Liver (tissue), 9 donors: ENCODE measurements around the gene KDM3A. TPM values are rescaled to one million over a fixed set of nuclear protein-coding genes. Genes with fewer than 3 reads are reported as not detected.

ENCODE experiments used
- DNase-seq: peaks from one replicate; pipeline ENCODE4 v3.0.0-alpha.2; 2017; ENCODE audit warnings: low spot score
- H3K27ac ChIP-seq, 2 donors: one replicate each; pipeline ENCODE4 v1.7.0; 2013; ENCODE audit warnings: inconsistent platforms in 2 of 2, low read length in 2 of 2, control low read depth in 1 of 2, low read depth in 1 of 2, mild to moderate bottlenecking in 1 of 2
- H3K27me3 ChIP-seq, 4 donors: one replicate each; pipeline versions ENCODE4 v1.6.1 to v1.7.0; 2013; ENCODE audit warnings: low read length in 3 of 4, inconsistent platforms in 1 of 4, mild to moderate bottlenecking in 1 of 4, moderate library complexity in 1 of 4; ENCODE audit not compliant: control insufficient read depth in 4 of 4, insufficient read depth in 4 of 4
- H3K36me3 ChIP-seq, 4 donors: one replicate each; pipeline versions ENCODE4 v1.6.1 to v1.7.0; 2013; ENCODE audit warnings: low read length in 3 of 4, mild to moderate bottlenecking in 3 of 4, low read depth in 1 of 4, moderate library complexity in 1 of 4; ENCODE audit not compliant: control insufficient read depth in 4 of 4, insufficient read depth in 3 of 4
- H3K4me1 ChIP-seq, 4 donors: one replicate each; pipeline versions ENCODE4 v1.6.1 to v1.7.0; 2013; ENCODE audit warnings: low read length in 3 of 4, mild to moderate bottlenecking in 3 of 4, moderate library complexity in 1 of 4; ENCODE audit not compliant: control insufficient read depth in 4 of 4, insufficient read depth in 4 of 4
- H3K4me3 ChIP-seq, 3 donors: one replicate each; pipeline versions ENCODE4 v1.6.1 to v1.7.0; 2013; ENCODE audit warnings: low read length in 3 of 3, control low read depth in 1 of 3, low read depth in 1 of 3, mild to moderate bottlenecking in 1 of 3
- H3K9ac ChIP-seq, 2 donors: one replicate each; pipeline ENCODE4 v1.7.0; 2013; ENCODE audit warnings: low read length in 2 of 2, mild to moderate bottlenecking in 2 of 2, moderate library complexity in 2 of 2, control low read depth in 1 of 2, low read depth in 1 of 2
- H3K9me3 ChIP-seq, 4 donors: one replicate each; pipeline versions ENCODE4 v1.6.1 to v1.7.0; 2013; ENCODE audit warnings: low read length in 3 of 4; ENCODE audit not compliant: control insufficient read depth in 4 of 4
- FOXA2 ChIP-seq: IDR thresholded peaks from 2 replicates; pipeline ENCODE4 v1.6.1; 2016; ENCODE audit warnings: antibody characterized with exemption
- GABPA ChIP-seq, 2 donors: IDR thresholded peaks in 1 of 2; conservative IDR thresholded peaks in 1 of 2; 2 replicates each; pipeline ENCODE4 v1.6.1; 2016; ENCODE audit warnings: antibody characterized with exemption in 2 of 2, mild to moderate bottlenecking in 1 of 2, moderate library complexity in 1 of 2
- HNF4A ChIP-seq, 2 donors: conservative IDR thresholded peaks; 2 replicates each; pipeline ENCODE4 v1.6.1; 2016; ENCODE audit warnings: antibody characterized with exemption in 2 of 2, mild to moderate bottlenecking in 2 of 2
- HNF4G ChIP-seq: IDR thresholded peaks from 2 replicates; pipeline ENCODE4 v1.6.1; 2016; ENCODE audit warnings: antibody characterized with exemption
- JUND ChIP-seq, 2 donors: IDR thresholded peaks; 2 replicates each; pipeline ENCODE4 v1.6.1; 2016; ENCODE audit warnings: antibody characterized with exemption in 2 of 2
- RAD21 ChIP-seq, 2 donors: IDR thresholded peaks; 2 replicates each; pipeline ENCODE4 v1.6.1; 2016; ENCODE audit warnings: antibody characterized with exemption in 2 of 2, mild to moderate bottlenecking in 2 of 2
- RXRA ChIP-seq, 2 donors: IDR thresholded peaks; 2 replicates each; pipeline ENCODE4 v1.6.1; 2017 to 2018; ENCODE audit warnings: antibody characterized with exemption in 2 of 2, mild to moderate bottlenecking in 1 of 2
- SP1 ChIP-seq: IDR thresholded peaks from 2 replicates; pipeline ENCODE4 v1.6.1; 2018; ENCODE audit warnings: antibody characterized with exemption, mild to moderate bottlenecking
- TAF1 ChIP-seq: conservative IDR thresholded peaks from 2 replicates; pipeline ENCODE4 v1.6.1; 2016; ENCODE audit warnings: antibody characterized with exemption, mild to moderate bottlenecking
- YY1 ChIP-seq: IDR thresholded peaks from 2 replicates; pipeline ENCODE4 v1.6.1; 2016; ENCODE audit warnings: antibody characterized with exemption, mild to moderate bottlenecking
- WGBS: extraction: QIAGEN DNeasy Blood & Tissue Kit; methylation state at CpG from one replicate; pipeline ENCODE4 v1.1.7; 2013; 5-methylcytosine and 5-hydroxymethylcytosine counted together
- polyA plus RNA-seq, 2 donors: library from polyadenylated mRNA; stranded (reverse) in 1 of 2; unstranded in 1 of 2; fragments of 200-250 nt in 1 of 2; fragments of >200 nt in 1 of 2; fragmentation: Nextera tagmentation in 1 of 2; extraction: Ambion mirVana in 1 of 2; gene quantifications; one replicate each; pipeline versions ENCODE4 v1.2.1 to v1.2.3, GENCODE V29; 2013 to 2015
- total RNA-seq, 2 donors: library from RNA; depleted of rRNA; stranded (reverse); fragments of >200 nt; gene quantifications; one replicate each; pipeline ENCODE4 v1.2.3, GENCODE V29; 2014
- TF ChIP-seq, protein P1 (sequence below): IDR thresholded peaks from 2 replicates; pipeline ENCODE4 v1.6.1; 2016; ENCODE audit warnings: antibody characterized with exemption, mild to moderate bottlenecking
- TF ChIP-seq, protein P2 (sequence below): fragments of 150-350 bp; IDR thresholded peaks from 2 replicates; pipeline ENCODE4 v1.5.1; 2017; ENCODE audit warnings: improper control_type of control experiment, low read depth, low read length; ENCODE audit not compliant: missing input control
- TF ChIP-seq, protein P3 (sequence below): IDR thresholded peaks from 2 replicates; pipeline ENCODE4 v1.6.1; 2016; ENCODE audit warnings: antibody characterized with exemption
- TF ChIP-seq, protein P4 (sequence below): IDR thresholded peaks from 2 replicates; pipeline ENCODE4 v1.6.1; 2016; ENCODE audit warnings: antibody characterized with exemption
- TF ChIP-seq, protein P5 (sequence below): IDR thresholded peaks from 2 replicates; pipeline ENCODE4 v1.6.1; 2016; ENCODE audit warnings: antibody characterized with exemption
- donor health status: healthy.
- donor health status: healthy.
- donor health status: healthy.
- donor health status: healthy.
- donor health status: healthy.

KDM3A gene
- total and polyA plus RNA-seq, 4 donors = 3.9 to 19.8 (median 8.3) TPM

DNA sequence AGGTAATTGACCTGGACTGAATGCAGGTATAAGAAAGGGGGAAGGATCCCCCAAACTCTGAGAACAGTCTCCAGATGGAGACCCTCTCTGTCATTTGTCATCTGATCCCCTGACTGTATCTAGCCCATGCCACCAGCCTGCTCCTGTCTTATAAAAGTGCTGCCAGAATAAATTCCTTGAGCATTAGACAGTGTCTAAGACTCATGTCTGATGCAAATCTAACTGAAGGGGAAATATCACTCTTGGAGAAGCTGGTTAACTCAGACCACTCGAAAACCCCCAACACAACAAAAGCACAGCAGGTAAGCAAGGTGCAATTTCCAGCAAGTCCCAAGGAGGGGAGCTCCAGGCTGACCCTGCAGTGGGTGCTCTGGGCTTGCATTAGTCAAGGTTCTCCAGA, 40.9 kb upstream of the KDM3A start:
- Histone ChIP-seq H3K36me3 (no peaks in the 10 kb centered on the region), H3K9ac (no peak overlapping the region), H3K27me3 (no peaks in the 10 kb centered on the region), H3K4me3 (no peak overlapping the region), H3K4me1 (no peaks in the 10 kb centered on the region), H3K9me3 (peaks cover 0 to 2% (median 0%) of the 10 kb centered on the region in 4 donors), H3K27ac (no peak overlapping the region)
- TF ChIP-seq JUND (IDR thresholded peaks at IDR 0.05) = no peak
- no peak for TF ChIP-seq FOXA2
- TF ChIP-seq, protein P1, sequence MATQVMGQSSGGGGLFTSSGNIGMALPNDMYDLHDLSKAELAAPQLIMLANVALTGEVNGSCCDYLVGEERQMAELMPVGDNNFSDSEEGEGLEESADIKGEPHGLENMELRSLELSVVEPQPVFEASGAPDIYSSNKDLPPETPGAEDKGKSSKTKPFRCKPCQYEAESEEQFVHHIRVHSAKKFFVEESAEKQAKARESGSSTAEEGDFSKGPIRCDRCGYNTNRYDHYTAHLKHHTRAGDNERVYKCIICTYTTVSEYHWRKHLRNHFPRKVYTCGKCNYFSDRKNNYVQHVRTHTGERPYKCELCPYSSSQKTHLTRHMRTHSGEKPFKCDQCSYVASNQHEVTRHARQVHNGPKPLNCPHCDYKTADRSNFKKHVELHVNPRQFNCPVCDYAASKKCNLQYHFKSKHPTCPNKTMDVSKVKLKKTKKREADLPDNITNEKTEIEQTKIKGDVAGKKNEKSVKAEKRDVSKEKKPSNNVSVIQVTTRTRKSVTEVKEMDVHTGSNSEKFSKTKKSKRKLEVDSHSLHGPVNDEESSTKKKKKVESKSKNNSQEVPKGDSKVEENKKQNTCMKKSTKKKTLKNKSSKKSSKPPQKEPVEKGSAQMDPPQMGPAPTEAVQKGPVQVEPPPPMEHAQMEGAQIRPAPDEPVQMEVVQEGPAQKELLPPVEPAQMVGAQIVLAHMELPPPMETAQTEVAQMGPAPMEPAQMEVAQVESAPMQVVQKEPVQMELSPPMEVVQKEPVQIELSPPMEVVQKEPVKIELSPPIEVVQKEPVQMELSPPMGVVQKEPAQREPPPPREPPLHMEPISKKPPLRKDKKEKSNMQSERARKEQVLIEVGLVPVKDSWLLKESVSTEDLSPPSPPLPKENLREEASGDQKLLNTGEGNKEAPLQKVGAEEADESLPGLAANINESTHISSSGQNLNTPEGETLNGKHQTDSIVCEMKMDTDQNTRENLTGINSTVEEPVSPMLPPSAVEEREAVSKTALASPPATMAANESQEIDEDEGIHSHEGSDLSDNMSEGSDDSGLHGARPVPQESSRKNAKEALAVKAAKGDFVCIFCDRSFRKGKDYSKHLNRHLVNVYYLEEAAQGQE = no peak
- DNase-seq = no peak
- 83% methylated on average over 1 of the region's 1 CpG for WGBS

DNA sequence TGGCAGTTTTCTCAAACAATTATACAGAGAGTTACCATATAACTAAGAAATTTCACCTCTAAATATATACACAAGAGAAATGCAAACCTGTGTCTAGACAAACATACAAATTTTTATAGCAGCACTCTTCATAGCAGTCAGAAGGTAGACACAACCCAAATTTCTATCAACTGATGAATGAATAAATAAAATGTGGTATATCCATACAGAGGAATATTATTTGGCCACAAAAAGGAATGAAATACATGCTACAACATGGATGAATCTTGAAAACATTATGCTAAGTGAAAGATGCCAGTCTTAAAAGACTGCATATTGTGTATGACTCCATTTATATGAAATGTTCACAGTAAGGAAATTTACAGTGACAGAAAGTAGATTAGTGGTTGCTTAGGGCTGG, 30.6 kb upstream of the KDM3A start:
- Histone ChIP-seq H3K9ac (no peak overlapping the region), H3K27ac (no peak overlapping the region), H3K4me3 (no peak overlapping the region), H3K36me3 (no peaks in the 10 kb centered on the region), H3K27me3 (peaks cover 0 to 3% (median 0%) of the 10 kb centered on the region in 4 donors), H3K4me1 (no peaks in the 10 kb centered on the region), H3K9me3 (peaks cover 0 to 3% (median 0%) of the 10 kb centered on the region in 4 donors)
- no peak for DNase-seq
- TF ChIP-seq, protein P2, sequence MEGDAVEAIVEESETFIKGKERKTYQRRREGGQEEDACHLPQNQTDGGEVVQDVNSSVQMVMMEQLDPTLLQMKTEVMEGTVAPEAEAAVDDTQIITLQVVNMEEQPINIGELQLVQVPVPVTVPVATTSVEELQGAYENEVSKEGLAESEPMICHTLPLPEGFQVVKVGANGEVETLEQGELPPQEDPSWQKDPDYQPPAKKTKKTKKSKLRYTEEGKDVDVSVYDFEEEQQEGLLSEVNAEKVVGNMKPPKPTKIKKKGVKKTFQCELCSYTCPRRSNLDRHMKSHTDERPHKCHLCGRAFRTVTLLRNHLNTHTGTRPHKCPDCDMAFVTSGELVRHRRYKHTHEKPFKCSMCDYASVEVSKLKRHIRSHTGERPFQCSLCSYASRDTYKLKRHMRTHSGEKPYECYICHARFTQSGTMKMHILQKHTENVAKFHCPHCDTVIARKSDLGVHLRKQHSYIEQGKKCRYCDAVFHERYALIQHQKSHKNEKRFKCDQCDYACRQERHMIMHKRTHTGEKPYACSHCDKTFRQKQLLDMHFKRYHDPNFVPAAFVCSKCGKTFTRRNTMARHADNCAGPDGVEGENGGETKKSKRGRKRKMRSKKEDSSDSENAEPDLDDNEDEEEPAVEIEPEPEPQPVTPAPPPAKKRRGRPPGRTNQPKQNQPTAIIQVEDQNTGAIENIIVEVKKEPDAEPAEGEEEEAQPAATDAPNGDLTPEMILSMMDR = no peak
- TF ChIP-seq, protein P3, sequence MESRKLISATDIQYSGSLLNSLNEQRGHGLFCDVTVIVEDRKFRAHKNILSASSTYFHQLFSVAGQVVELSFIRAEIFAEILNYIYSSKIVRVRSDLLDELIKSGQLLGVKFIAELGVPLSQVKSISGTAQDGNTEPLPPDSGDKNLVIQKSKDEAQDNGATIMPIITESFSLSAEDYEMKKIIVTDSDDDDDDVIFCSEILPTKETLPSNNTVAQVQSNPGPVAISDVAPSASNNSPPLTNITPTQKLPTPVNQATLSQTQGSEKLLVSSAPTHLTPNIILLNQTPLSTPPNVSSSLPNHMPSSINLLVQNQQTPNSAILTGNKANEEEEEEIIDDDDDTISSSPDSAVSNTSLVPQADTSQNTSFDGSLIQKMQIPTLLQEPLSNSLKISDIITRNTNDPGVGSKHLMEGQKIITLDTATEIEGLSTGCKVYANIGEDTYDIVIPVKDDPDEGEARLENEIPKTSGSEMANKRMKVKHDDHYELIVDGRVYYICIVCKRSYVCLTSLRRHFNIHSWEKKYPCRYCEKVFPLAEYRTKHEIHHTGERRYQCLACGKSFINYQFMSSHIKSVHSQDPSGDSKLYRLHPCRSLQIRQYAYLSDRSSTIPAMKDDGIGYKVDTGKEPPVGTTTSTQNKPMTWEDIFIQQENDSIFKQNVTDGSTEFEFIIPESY = no peak
- TF ChIP-seq SP1 = no peak

DNA sequence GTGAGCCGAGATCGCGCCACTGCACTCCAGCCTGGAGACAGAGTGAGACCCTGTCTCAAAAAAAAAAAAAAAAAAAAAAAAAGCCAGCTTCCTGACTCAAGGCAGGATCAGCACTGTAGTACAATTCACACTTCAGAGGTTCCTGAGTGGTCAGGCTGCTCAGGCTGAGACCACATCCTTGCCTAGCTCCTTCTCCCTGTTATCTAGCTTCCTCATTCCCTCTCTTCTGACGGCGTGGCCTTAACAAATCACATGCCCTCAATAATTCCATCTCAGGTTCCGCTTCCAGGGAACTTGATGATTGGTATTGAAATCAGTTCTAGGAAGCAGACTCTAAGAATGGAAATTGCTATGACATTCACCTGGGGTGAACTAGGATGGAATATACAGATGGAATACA, 29.8 kb upstream of the KDM3A start:
- peaks cover 0 to 3% (median 0%) of the 10 kb centered on the region in 4 donors for H3K27me3 ChIP-seq
- no peaks in the 10 kb centered on the region for H3K36me3 ChIP-seq
- no peak overlapping the region for H3K4me3 ChIP-seq
- 79% methylated on average over 6 of the region's 6 CpGs for WGBS
- no peaks in the 10 kb centered on the region for H3K4me1 ChIP-seq
- H3K9ac ChIP-seq = no peak overlapping the region
- no peak for DNase-seq
- no peak overlapping the region for H3K27ac ChIP-seq
- H3K9me3 ChIP-seq = peaks cover 0 to 3% (median 0%) of the 10 kb centered on the region in 4 donors
- TF ChIP-seq HNF4A (conservative IDR thresholded peaks at IDR 0.05) (no peak), HNF4G (no peak), GABPA (IDR thresholded peaks at IDR 0.05 in 1 of 2, conservative IDR thresholded peaks at IDR 0.05 in 1 of 2) (no peak), RXRA (IDR thresholded peaks at IDR 0.05) (no peak), SP1 (no peak), YY1 (no peak), FOXA2 (no peak), RAD21 (IDR thresholded peaks at IDR 0.05) (no peak), JUND (IDR thresholded peaks at IDR 0.05) (no peak), TAF1 (no peak)
- TF ChIP-seq, protein P1 = no peak
- TF ChIP-seq, protein P4, sequence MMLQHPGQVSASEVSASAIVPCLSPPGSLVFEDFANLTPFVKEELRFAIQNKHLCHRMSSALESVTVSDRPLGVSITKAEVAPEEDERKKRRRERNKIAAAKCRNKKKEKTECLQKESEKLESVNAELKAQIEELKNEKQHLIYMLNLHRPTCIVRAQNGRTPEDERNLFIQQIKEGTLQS = no peak
- TF ChIP-seq, protein P5, sequence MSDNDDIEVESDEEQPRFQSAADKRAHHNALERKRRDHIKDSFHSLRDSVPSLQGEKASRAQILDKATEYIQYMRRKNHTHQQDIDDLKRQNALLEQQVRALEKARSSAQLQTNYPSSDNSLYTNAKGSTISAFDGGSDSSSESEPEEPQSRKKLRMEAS = no peak
